ENCODE data around the gene PTGER3. TPM values are rescaled to one million over a fixed set of nuclear protein-coding genes. Genes with fewer than 3 reads are reported as not detected.

Gene PTGER3
- total RNA-seq, 4 donors from 2014 or later: 0.12 to 1.5 (median 0.29) TPM; not detected in 1

- ATAC-seq (no peak), DNase-seq (no peak)
- Histone ChIP-seq H3K27ac (no peak overlapping the region), H3K4me3 (no peak overlapping the region), H3K36me3 (no peaks in the 10 kb centered on the region), H3K27me3 (peaks cover 10 to 30% (median 13%) of the 10 kb centered on the region in 3 donors), H3K9me3 (no peaks in the 10 kb centered on the region), H3K4me1 (peaks cover under 1 to 6% of the 10 kb centered on the region in 2 donors)
- in situ Hi-C loops (cut with MboI; ENCODE audit: low sequenced_read_pairs in 4 of 4): loop anchor here in 3 of 4 donors (10.0 to 25.0 kb wide), 3 partner anchors 355 to 505 kb away; no protein-coding TSS in a partner anchor
- TF ChIP-seq CTCF (IDR thresholded peaks at IDR 0.05 in 4 of 5, conservative IDR thresholded peaks at IDR 0.05 in 1 of 5) (no peak), POLR2A (IDR thresholded peaks at IDR 0.05) (no peak)
- intact Hi-C loops (cut with DNase I; ENCODE audit: low total_unique reads): no loop called here
These were observed 5.8 kb downstream of the PTGER3 start for GRCh38 chr1:71041806-71042205.

- ATAC-seq (no peak), DNase-seq (no peak)
- H3K4me1 ChIP-seq: no peaks in the 10 kb centered on the region
- H3K4me3 ChIP-seq: no peak overlapping the region
- peaks cover 0 to 13% (median 3%) of the 10 kb centered on the region in 3 donors for H3K27me3 ChIP-seq
- intact Hi-C loops (cut with DNase I; ENCODE audit: low total_unique reads): no loop called here
- H3K27ac ChIP-seq: no peak overlapping the region
- no peaks in the 10 kb centered on the region for H3K9me3 ChIP-seq
- TF ChIP-seq POLR2A (IDR thresholded peaks at IDR 0.05) (no peak), CTCF (IDR thresholded peaks at IDR 0.05 in 4 of 5, conservative IDR thresholded peaks at IDR 0.05 in 1 of 5) (no peak)
- no peaks in the 10 kb centered on the region for H3K36me3 ChIP-seq
- in situ Hi-C loops (cut with MboI; ENCODE audit: low sequenced_read_pairs in 4 of 4): loop anchor here in 3 of 4 donors (10.0 to 25.0 kb wide), 3 partner anchors 352 to 502 kb away; no protein-coding TSS in a partner anchor
These were observed 7.9 kb downstream of the PTGER3 start for GRCh38 chr1:71039661-71040262.

GRCh38 chr1:71038942-71039341 lies 8.7 kb downstream of the PTGER3 start:
- Histone ChIP-seq H3K27ac (no peak overlapping the region), H3K27me3 (peaks cover 0 to 9% (median 3%) of the 10 kb centered on the region in 3 donors), H3K9me3 (no peaks in the 10 kb centered on the region), H3K4me1 (no peaks in the 10 kb centered on the region), H3K36me3 (no peaks in the 10 kb centered on the region), H3K4me3 (no peak overlapping the region)
- TF ChIP-seq POLR2A (IDR thresholded peaks at IDR 0.05): no peak
- TF ChIP-seq CTCF (IDR thresholded peaks at IDR 0.05 in 4 of 5, conservative IDR thresholded peaks at IDR 0.05 in 1 of 5): no peak
- DNase-seq (no peak), ATAC-seq (no peak)
- intact Hi-C loops (cut with DNase I; ENCODE audit: low total_unique reads) (no loop called here), in situ Hi-C loops (cut with MboI; ENCODE audit: low sequenced_read_pairs in 4 of 4) (loop anchor here in 2 of 4 donors (25.0 kb wide), 2 partner anchors 352 to 502 kb away; no protein-coding TSS in a partner anchor)

- no peak overlapping the region for H3K4me3 ChIP-seq
- DNase-seq (no peak), ATAC-seq (no peak)
- intact Hi-C loops (cut with DNase I; ENCODE audit: low total_unique reads): no loop called here
- H3K36me3 ChIP-seq: no peaks in the 10 kb centered on the region
- peaks cover 0 to 3% (median 0%) of the 10 kb centered on the region in 3 donors for H3K27me3 ChIP-seq
- H3K27ac ChIP-seq: no peak overlapping the region
- H3K4me1 ChIP-seq: no peaks in the 10 kb centered on the region
- H3K9me3 ChIP-seq: no peaks in the 10 kb centered on the region
- in situ Hi-C loops (cut with MboI; ENCODE audit: low sequenced_read_pairs in 4 of 4): loop anchor here in 2 of 4 donors (25.0 kb wide), 2 partner anchors 351 to 501 kb away; no protein-coding TSS in a partner anchor
- TF ChIP-seq CTCF (IDR thresholded peaks at IDR 0.05 in 4 of 5, conservative IDR thresholded peaks at IDR 0.05 in 1 of 5) (no peak), POLR2A (IDR thresholded peaks at IDR 0.05) (no peak)
These were observed 9.6 kb downstream of the PTGER3 start for GRCh38 chr1:71037829-71038620.

Data from gastrocnemius medialis (tissue), 4 donors.